Measurements from ENCODE around the gene NPIPB8.
"Not testable (repeated sequence)": the region's sequence is repeated elsewhere in the genome, so short reads cannot be mapped to it uniquely, and the experiment has no call there.

NPIPB8 gene

GRCh38 chr16:28637765-28638164, at the start of gene NPIPB8:
Gene NPIPB8 (plus strand): TSS chr16:28638065. CDS start chr16:28638361, 296 bp downstream.
- DNase-seq (ENCODE audit: low spot score), result not testable (repeated sequence)

DNA sequence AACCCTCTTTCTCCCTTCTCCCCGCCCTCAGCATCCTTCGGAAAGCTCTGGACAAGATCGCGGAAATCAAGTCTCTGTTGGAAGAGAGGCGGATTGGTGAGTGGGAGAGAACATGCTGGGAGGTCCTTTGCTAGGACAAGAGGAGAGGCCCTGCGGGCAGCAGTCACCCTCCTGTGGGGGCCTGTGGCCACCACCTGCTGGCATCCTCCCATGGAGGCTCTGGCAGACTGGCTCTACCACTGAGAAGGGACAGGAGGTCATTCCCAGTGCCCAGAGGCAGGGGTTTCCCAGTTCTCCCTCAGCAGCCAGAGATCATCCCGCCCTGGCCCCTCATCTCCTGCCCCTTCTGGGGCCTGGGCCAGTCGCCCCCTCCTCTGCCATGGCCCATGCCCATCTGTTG, 48.8 kb upstream of the NPIPB8 start:
- no peak for DNase-seq (ENCODE audit: low spot score)

DNA sequence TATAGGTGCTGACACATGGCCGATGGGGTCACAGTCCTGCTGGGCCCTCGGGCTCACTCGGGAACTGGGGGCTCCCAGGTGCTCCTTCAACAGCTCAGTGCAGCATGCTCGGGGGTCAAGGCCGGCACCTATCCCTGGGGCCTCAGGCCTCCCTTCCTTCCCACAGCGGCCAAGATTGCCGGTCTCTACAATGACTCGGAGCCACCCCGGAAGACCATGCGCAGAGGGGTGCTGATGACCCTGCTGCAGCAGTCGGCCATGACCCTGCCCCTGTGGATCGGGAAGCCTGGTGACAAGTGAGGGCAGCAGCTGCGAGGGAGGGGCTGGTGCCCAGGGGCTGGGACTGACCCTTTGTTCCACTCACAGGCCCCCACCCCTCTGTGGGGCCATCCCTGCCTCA, 47.9 kb upstream of the NPIPB8 start:
- no peak for DNase-seq (ENCODE audit: low spot score)

DNA sequence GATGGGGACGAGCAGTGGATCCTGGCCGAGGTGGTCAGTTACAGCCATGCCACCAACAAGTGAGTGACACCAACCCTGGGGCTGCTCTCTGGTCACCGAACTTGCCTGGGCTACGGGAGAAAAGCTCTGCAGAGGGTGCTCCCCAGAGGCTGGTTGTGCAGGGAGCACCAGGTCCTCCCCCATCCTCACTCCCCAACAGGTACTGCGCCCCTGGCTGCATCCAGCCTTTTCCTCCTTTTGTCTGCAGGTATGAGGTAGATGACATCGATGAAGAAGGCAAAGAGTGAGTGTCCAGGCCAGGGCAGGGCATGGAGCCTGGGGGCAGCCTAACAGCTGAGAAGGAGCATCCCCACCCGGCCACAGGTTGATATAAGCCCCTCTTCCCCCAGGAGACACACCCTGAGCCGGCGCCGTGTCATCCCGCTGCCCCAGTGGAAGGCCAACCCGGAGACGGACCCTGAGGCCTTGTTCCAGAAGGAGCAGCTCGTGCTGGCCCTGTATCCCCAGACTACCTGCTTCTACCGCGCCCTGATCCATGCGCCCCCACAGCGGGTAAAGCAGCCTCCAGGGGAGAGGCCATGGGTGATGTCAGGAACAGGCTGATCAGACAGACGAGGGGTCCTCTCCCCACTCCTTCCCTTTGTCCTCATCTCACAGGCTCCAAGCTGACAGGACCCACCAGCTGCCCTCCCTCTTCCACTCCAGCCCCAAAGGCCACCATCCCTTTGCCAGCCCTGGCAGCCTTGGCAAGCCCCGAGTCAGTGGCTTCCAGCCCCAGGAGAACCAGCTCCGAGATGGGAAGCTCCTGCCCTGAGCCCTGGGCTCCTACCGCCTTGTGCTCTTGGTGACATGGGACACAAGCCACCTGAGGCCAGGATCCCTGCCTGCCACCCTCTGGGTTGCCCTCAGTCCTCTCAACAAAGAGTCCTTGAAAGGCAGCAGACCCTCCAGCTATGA, 47.2 kb upstream of the NPIPB8 start:
- no peak for DNase-seq (ENCODE audit: low spot score)

GRCh38 chr16:28591355-28591754, 46.5 kb upstream of the NPIPB8 start:
- DNase-seq (ENCODE audit: low spot score), result no peak

GRCh38 chr16:28592511-28592910, 45.4 kb upstream of the NPIPB8 start:
- no peak for DNase-seq (ENCODE audit: low spot score)

GRCh38 chr16:28592979-28593553, 44.8 kb upstream of the NPIPB8 start:
- DNase-seq (ENCODE audit: low spot score), result no peak

DNA sequence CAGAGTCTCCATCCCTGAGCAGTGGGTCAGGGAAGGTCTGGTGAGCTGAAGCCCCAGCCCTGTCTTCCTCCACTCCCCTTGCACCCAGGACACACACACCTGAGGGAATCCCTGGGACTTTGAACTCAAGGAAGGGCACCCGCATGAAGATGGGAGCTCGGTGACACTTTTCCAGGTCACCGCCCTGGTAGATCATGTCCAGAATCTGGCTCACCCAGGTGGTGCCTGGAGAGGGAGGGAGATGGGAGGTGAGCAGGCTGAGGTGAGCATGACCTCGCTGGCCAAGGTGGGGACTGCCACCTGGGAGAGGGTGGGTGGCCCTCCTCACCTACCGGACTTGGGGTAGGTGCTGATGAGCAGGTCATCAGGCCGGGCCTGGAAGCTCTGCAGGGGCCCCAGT, 42.4 kb upstream of the NPIPB8 start:
- DNase-seq (ENCODE audit: low spot score), result not testable (repeated sequence)

GRCh38 chr16:28596115-28596630, 41.7 kb upstream of the NPIPB8 start:
- DNase-seq (ENCODE audit: low spot score), result no peak

DNA sequence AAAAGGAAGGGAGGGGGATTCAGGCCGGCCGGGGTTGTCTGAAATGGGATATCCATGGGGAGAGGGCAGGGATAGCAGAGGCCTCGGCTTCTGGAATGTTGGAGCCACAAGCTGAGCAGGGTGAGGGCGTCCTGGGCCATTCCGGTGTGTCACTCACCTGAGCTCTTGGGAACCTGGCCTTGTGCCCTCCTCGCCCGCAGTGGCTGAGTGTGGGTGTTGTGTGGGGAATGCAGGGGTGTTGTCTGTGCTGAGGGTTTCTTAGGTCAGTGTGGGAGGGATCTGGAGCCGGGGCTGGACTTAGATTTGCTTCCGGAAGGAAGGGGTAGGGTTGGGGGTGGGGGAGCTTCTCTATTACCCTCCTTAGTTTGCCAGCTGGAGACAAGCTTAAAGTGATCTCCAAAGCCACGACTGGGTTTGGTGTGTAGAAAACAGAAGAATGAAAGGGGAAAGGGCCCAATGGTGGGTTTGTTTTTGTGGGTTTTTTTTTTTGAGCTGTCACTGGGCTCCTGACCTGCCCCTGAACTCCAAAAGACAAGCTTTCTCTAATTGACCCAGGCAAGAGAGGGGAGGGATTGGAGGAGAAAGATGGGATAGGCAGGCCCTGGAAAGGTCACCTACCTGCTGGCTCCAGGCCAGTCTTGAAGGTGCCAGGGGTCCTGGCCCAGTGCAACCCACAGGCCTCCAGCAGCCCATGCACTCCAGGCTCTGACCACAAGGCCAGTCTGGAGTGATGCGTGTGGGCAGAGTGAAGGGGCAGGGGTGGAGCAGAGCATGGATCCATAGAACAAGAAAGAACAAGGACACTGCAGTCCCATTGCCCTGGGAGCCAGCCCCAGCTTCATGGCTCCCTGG, 40.8 kb upstream of the NPIPB8 start, which contains the start of gene SULT1A2:
TSS of gene SULT1A2 (minus strand) at position 211 of the 852 bp plus-strand sequence. CDS start 1,120 bp downstream, outside the sequence.
- DNase-seq (ENCODE audit: low spot score), result no peak

DNA sequence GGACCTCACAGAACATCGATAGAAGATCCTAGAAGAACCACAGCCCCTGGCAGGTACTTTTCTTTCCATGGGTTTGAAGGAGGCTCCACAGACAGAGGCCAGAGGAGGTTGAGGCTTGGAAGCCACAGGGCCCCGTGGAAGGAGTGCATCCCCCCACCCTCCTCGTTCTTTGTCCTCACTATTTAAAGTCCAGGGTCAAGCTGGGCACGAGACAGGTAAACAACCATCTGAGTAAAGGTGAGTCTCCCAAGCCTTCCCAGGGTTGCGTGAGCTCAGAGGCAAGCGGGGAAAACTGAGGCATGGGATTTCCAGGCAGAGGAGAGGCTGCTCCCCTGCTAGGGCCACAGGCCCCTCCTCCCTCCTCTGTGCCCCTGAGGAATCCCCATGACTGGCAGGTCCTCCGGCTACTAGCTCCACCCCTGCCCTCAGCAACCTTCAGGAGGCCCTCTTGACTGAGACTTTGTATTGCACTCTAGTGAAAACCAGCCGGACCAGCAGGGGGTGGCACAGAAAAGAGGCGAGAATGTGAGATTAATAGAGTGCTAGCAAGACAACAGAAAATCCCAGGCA, 40.1 kb upstream of the NPIPB8 start:
- DNase-seq (ENCODE audit: low spot score), result no peak

DNA sequence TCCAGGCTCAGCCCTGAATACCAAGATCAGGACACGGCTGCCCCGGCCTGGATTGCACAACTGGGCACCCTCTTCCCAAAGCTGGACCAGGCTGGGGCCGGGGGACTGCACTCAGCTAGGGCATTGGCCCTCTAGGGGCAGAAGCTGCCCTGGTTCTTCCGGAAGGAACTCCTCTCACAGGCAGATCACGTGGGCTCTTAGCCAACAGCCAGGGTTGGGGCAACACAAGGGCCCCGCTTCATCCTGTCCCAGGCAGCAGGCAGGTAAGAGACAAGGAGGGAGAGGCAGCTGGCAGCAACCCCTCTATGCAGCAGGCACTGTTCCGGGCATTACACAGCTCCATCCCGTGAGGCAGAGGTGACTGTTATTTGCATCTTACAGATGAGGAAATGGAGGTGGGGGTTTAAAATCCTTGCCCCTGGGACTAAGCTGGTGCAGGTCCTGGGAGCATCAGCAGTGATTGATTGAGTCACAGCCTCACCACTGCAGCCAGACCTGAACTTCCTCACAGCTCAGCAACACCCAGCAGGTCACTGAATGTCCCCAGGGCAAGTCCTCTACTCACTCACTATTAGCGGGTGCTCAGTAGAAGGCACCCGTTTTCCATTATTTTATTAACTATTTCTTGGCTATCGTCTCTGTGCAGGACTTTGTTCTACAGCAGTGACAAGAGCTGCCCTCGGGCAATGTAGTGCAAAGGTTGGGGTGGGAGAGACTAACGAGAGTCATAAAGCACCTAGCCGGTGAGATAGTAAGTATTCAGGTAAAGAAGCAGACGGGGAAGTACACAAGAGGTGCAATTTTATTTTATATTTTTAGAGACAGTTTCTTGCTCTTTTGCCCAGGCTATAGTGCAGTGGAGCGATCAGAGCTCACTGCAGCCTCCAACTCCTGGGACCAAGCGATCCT, 38.2 kb upstream of the NPIPB8 start:
- not testable (repeated sequence) for DNase-seq (ENCODE audit: low spot score)

DNA sequence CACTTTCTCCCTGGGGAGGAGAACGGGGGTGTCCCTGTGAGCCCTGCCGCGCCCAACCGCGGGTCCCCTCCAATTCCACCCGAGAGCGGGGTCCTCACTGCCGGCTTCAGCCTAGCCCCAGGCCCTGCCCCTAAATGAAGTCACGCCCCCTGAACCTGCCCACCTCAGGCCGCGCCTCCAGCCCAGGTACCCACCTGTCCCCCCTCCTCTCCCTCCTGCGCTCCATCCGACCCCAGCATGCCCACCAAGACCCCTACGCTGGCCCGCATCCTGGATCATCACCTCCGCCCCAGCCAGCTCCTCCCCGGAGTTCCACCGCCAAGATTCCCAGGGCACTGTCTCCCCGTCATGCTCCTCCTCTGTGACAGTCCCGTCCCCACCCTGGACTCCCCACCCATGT, 36.9 kb upstream of the NPIPB8 start:
- not testable (repeated sequence) for DNase-seq (ENCODE audit: low spot score)

GRCh38 chr16:28601589-28601988, 36.3 kb upstream of the NPIPB8 start:
- DNase-seq (ENCODE audit: low spot score), result not testable (repeated sequence)

- DNase-seq (ENCODE audit: low spot score), result not testable (repeated sequence)
Measured at GRCh38 chr16:28602062-28602461, 35.8 kb upstream of the NPIPB8 start.

DNA sequence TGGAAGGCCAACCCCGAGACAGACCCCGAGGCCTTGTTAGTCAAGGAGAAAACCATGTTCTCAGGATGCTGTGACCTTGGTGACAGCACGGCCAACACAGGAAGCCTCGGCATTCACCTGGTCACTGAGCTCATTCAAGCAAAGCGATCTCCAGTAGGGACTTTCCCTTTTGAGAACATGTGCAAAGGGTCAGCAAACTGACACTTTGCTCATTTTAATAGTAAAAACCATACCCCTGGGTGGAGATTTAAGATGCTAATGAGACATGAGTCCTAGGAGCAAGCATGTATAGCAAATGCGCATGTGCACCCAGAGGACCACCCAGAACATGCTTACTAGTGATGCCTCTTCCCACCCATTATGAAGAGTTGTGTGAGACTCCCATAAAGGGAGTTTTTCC, 35.3 kb upstream of the NPIPB8 start:
- DNase-seq (ENCODE audit: low spot score), result no peak

DNA sequence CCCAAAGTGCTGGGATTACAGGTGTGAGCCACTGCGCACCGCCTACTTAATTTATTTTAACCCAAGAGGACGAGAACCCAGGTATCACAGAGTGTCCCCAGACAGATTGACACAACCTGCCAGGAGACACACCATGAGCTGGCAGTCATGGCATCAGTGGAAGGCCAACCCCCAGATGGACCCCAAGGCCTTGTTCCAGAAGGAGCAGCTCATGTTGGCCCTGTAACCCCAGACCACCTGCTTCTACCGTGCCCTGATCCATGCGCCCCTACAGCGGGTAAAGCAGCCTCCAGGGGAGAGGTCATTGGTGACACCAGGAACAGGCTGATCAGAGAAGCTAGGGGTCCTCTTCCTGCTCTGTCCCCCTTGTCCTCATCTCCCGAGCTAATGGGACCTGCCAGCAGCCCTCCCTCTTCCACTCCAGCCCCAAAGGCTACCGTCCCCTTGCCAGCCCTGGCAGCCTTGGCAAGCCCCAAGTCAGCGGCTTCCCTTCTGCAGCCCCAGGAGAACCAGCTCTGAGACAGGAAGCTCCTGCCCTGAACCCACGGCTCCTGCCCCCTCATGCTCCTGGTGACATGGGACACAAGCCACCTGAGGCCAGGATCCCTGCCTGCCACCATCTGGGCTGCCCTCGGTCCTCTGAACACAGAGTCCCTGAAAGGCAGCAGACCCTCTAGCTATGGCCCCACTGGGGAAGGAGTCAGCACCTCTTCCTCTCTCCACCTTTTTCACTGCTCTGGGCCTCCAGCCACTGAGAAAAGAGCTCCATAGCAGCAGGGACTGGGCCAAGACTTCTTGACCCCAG, 34.3 kb upstream of the NPIPB8 start:
- DNase-seq (ENCODE audit: low spot score), result no peak

DNA sequence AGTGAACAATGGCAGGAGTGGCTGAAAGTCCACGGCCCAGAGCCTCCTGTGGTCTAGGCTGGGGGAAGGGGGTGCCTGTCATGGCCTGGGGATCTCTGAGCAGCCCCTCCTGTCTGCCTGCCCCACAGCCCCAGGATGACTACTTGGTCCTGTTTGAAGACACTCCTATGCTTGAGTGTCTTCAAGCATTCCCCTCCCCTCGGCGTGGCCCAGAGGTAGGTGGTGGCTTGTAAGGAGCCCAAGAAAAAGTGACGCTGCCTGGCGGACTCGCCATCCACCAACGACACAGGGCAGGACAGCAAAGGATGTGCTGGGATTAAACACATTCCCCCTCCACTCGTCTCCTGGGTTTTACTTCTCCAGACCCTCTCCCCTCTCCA, 33.7 kb upstream of the NPIPB8 start:
- DNase-seq (ENCODE audit: low spot score), result no peak

DNA sequence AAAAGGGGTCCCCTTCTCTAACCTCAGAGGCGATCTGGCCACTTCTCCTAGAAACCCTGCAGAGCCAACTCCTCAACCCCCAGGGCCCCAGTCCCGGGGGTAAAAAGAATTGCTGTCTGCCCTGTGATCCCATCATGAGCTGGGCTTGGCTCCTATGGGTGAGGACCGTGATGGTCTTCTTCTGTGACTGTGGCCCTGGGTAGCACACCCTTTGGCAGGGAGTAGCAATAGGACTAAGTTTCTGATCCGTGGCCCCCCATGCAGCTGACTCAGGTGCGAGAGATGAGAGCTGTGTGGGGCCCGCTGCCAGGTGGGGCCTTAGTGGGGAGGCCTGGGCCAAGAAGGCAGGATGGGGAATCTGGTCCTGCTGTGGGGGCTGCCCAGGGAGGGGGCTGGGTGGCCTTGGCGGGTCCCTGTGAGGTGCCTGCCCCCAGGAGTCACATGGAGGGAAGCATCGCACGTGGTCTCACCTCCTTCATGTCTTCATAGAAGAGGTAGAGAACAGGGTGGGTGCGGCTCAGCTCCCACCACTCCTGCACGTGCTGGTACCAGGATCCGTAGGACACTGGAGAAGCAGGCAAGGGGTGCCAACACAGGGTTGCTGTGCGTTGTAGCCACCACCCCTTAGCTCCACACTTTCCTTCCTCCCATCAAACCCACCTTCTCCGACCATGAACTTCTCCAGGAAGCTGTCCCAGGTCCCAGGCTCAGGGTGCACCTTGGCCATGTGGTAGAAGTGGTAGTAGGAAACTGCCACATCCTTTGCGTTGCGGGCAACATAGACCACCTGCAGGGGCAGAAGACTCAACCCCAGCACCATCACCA, 31.4 kb upstream of the NPIPB8 start:
- DNase-seq (ENCODE audit: low spot score), result no peak

Measured in AG08396 (cell line).